ENCODE results near the gene STAB1.
"Not testable (repeated sequence)": the region's sequence is repeated elsewhere in the genome, so short reads cannot be mapped to it uniquely, and the experiment has no call there.

GRCh38 chr3:52526671-52527038, 31.5 kb downstream of the STAB1 start:
- not testable (repeated sequence) for TF ChIP-seq CTCF, EP300 (IDR thresholded peaks at IDR 0.05)
